Measurements from ENCODE around the gene SH3BP4.

- TF ChIP-seq GATA2 (IDR thresholded peaks at IDR 0.05; ENCODE audit: low read depth, low read length) (no peak), GATA3 (IDR thresholded peaks at IDR 0.05; ENCODE audit: low read depth, low read length) (no peak)
Observed at GRCh38 chr2:235005603-235006259, 53.9 kb downstream of the SH3BP4 start.

All from SH-SY5Y (cell line).